DOHH2 (cell line): Measurements from ENCODE around the gene TMEM31.

Experiments
- H3F3A ChIP-seq: fragments of 200-600 bp; sonication (generic), shearing (Covaris generic); 2 replicates; pipeline ENCODE4 v1.6.0; 2016; ENCODE audit warnings: antibody characterized with exemption, mild to moderate bottlenecking; ENCODE audit not compliant: control insufficient read depth, insufficient read depth
- H3K27ac ChIP-seq: fragments of 200-600 bp; sonication (generic); 2 replicates; pipeline ENCODE4 v1.5.1; 2014; ENCODE audit warnings: low read depth, mild to moderate bottlenecking, low read length, moderate library complexity
- H3K27me3 ChIP-seq: fragments of 200-600 bp; sonication (generic); 2 replicates; pipeline ENCODE4 v1.6.1; 2014; ENCODE audit warnings: mild to moderate bottlenecking, low read length, mixed read lengths; ENCODE audit not compliant: control insufficient read depth
- H3K36me3 ChIP-seq: fragments of 200-600 bp; sonication (generic); 2 replicates; pipeline ENCODE4 v1.6.1; 2014; ENCODE audit warnings: mild to moderate bottlenecking, low read length, moderate library complexity, mixed read lengths; ENCODE audit not compliant: control insufficient read depth
- H3K4me1 ChIP-seq: fragments of 200-600 bp; sonication (generic); 2 replicates; pipeline ENCODE4 v1.6.1; 2014; ENCODE audit warnings: mild to moderate bottlenecking, low read length, mixed read lengths; ENCODE audit not compliant: control insufficient read depth
- H3K4me2 ChIP-seq: fragments of 200-600 bp; sonication (generic); 2 replicates; pipeline ENCODE4 v1.6.0; 2014; ENCODE audit warnings: mild to moderate bottlenecking, low read length, moderate library complexity
- H3K4me3 ChIP-seq: fragments of 200-600 bp; sonication (generic); 2 replicates; pipeline ENCODE4 v1.5.1; 2014; ENCODE audit warnings: mild to moderate bottlenecking, low read length, mixed read lengths
- H3K79me2 ChIP-seq: fragments of 200-600 bp; sonication (generic); 2 replicates; pipeline ENCODE4 v1.6.1; 2014; ENCODE audit warnings: mild to moderate bottlenecking, low read length, mixed read lengths; ENCODE audit not compliant: control insufficient read depth
- H3K9me2 ChIP-seq: fragments of 200-600 bp; sonication (generic); replicated peaks from 2 replicates; pipeline ENCODE4 v1.6.1; 2014; ENCODE audit warnings: mild to moderate bottlenecking, low read length, mixed read lengths; ENCODE audit not compliant: control insufficient read depth
- H3K9me3 ChIP-seq: fragments of 200-600 bp; sonication (generic); 2 replicates; pipeline ENCODE4 v1.6.1; 2014; ENCODE audit warnings: antibody characterized with exemption, low read length, mixed read lengths; ENCODE audit not compliant: control insufficient read depth, insufficient read depth
- H4K20me1 ChIP-seq: fragments of 200-600 bp; sonication (generic); 2 replicates; pipeline ENCODE4 v1.6.0; 2014; ENCODE audit warnings: low read depth, mild to moderate bottlenecking, antibody characterized with exemption, low read length, moderate library complexity; ENCODE audit not compliant: control insufficient read depth, insufficient read depth
- CTCF ChIP-seq: fragments of 200-600 bp; sonication (generic); IDR thresholded peaks from one replicate; pipeline ENCODE4 v1.5.1; 2014; ENCODE audit warnings: antibody characterized with exemption, mild to moderate bottlenecking, low read depth, low read length; ENCODE audit not compliant: poor library complexity, severe bottlenecking
- EZH2phosphoT487 ChIP-seq: fragments of 200-600 bp; sonication (generic); IDR thresholded peaks from 2 replicates; pipeline ENCODE4 v1.6.1; 2017; ENCODE audit warnings: borderline replicate concordance, mild to moderate bottlenecking, antibody characterized with exemption, low read length, moderate library complexity, mixed read lengths

Gene TMEM31

GRCh38 chrX:103726477-103726876 lies 15.8 kb downstream of the TMEM31 start:
- Histone ChIP-seq H3K9me3 (no peaks in the 10 kb centered on the region), H3K4me3 (no peak overlapping the region), H3K79me2 (no peaks in the 10 kb centered on the region)

GRCh38 chrX:103727115-103727514 lies 16.4 kb downstream of the TMEM31 start:
- Histone ChIP-seq H3K4me2 (no peak overlapping the region), H3K27ac (no peak overlapping the region), H3K9me2 (no peaks in the 10 kb centered on the region), H3K4me3 (no peak overlapping the region), H3K9me3 (no peaks in the 10 kb centered on the region), H3K79me2 (no peaks in the 10 kb centered on the region), H3K36me3 (no peaks in the 10 kb centered on the region), H3K4me1 (no peaks in the 10 kb centered on the region), H3F3A (no peaks in the 10 kb centered on the region), H4K20me1 (no peaks in the 10 kb centered on the region), H3K27me3 (no peaks in the 10 kb centered on the region)
- TF ChIP-seq CTCF (no peak), EZH2phosphoT487 (no peak)

More at GRCh38 chrX:103726477-103726876, 15.8 kb downstream of the TMEM31 start:
- no peaks in the 10 kb centered on the region for H4K20me1 ChIP-seq
- H3K36me3 ChIP-seq, result no peaks in the 10 kb centered on the region
- no peaks in the 10 kb centered on the region for H3K9me2 ChIP-seq
- no peaks in the 10 kb centered on the region for H3F3A ChIP-seq
- TF ChIP-seq CTCF (no peak), EZH2phosphoT487 (no peak)
- no peaks in the 10 kb centered on the region for H3K27me3 ChIP-seq
- no peak overlapping the region for H3K27ac ChIP-seq
- no peak overlapping the region for H3K4me2 ChIP-seq
- no peaks in the 10 kb centered on the region for H3K4me1 ChIP-seq

GRCh38 chrX:103729015-103729414 lies 18.3 kb downstream of the TMEM31 start:
- no peak for TF ChIP-seq EZH2phosphoT487
- no peak for TF ChIP-seq CTCF
- no peaks in the 10 kb centered on the region for H3K27me3 ChIP-seq
- no peaks in the 10 kb centered on the region for H3K79me2 ChIP-seq
- H3K36me3 ChIP-seq, result no peaks in the 10 kb centered on the region
- no peak overlapping the region for H3K4me2 ChIP-seq
- no peaks in the 10 kb centered on the region for H3K9me3 ChIP-seq
- H4K20me1 ChIP-seq, result no peaks in the 10 kb centered on the region
- no peaks in the 10 kb centered on the region for H3F3A ChIP-seq
- no peaks in the 10 kb centered on the region for H3K4me1 ChIP-seq
- no peak overlapping the region for H3K27ac ChIP-seq
- no peak overlapping the region for H3K4me3 ChIP-seq
- no peaks in the 10 kb centered on the region for H3K9me2 ChIP-seq
